NCI-H187 (cell line): Measurements from ENCODE around the gene PRSS56.
"Not testable (repeated sequence)": the region's sequence is repeated elsewhere in the genome, so short reads cannot be mapped to it uniquely, and the experiment has no call there.

Source experiments
- DNase-seq, 2 experiments: peaks; one replicate each; lab custom pipeline; 2025; lab: John Stamatoyannopoulos, UW

The PRSS56 gene

DNA sequence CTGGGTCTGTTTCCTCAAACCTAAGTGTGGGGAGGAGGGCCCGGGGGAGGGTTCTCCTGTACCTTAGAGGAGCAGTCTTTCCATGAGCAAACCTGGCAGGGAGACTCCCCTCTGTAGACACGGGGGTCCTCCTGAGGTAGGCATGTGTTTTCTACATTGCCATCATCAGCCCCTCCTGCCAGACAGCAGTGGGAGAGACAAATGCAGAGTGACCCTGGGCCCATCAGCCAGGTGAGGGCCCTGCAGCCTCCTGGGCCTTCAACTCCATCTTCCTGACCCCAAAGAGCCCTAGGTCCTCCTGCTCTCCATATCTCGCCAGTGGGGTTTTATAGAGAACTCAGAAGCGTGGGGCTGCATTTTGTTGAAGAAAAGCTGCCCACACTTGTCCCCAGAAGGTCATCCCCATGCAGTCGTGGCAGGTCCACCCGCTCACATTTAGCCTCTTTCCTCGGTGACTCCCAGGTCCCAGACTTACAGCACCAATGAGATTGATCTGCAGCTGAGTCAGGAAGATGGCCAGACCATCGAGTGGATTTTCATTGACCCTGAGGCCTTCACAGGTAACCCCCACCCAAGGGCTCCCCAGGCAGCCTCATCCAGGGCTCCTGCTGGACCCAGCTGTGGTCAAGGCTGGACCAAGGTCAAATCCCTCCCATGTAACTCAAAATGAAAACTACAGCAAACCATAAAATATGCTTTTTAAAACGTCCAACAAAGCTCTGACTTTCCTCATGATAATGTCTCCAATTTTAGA is 21.9 kb downstream of the PRSS56 start:
- DNase-seq, result no peak

DNA sequence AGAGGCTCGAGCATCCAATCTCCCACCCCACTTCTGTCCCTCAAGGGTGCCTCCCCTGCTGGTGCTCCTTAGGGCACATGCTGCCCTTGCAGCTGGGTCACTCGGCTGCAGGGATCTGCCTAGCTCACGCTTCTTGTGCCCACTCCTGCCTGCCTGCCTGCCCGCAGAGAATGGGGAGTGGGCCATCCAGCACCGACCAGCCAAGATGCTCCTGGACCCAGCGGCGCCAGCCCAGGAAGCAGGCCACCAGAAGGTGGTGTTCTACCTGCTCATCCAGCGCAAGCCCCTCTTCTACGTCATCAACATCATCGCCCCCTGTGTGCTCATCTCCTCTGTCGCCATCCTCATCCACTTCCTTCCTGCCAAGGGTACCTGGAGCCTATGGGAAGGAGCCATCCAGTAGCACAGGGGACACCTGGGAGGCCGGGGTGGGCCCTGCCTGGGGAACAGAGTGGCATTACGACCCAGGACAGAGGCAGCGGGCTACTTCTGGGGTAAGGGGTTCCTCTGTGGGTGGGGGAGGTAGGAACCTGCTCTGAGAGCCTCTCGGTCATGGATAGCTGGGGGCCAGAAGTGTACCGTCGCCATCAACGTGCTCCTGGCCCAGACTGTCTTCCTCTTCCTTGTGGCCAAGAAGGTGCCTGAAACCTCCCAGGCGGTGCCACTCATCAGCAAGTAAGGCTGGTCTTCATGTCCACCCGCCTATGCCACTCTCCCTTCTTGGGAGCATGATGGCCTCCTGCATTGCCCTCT is 22.7 kb downstream of the PRSS56 start:
- DNase-seq, result no peak

DNA sequence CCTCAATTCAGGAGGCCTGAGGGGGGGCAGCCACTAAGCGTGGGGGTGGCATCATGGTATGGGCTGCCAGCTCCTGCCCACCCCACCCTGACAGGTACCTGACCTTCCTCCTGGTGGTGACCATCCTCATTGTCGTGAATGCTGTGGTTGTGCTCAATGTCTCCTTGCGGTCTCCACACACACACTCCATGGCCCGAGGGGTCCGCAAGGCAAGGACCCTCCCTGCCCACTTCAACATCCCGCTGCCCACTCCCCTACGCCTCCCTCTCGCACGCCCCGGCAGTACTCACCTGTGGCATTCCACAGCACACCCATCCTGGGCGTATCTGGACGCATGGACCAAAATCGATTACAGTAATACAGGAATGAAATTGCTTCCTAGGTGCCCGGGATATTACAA is 23.3 kb downstream of the PRSS56 start:
- no peak for DNase-seq

DNA sequence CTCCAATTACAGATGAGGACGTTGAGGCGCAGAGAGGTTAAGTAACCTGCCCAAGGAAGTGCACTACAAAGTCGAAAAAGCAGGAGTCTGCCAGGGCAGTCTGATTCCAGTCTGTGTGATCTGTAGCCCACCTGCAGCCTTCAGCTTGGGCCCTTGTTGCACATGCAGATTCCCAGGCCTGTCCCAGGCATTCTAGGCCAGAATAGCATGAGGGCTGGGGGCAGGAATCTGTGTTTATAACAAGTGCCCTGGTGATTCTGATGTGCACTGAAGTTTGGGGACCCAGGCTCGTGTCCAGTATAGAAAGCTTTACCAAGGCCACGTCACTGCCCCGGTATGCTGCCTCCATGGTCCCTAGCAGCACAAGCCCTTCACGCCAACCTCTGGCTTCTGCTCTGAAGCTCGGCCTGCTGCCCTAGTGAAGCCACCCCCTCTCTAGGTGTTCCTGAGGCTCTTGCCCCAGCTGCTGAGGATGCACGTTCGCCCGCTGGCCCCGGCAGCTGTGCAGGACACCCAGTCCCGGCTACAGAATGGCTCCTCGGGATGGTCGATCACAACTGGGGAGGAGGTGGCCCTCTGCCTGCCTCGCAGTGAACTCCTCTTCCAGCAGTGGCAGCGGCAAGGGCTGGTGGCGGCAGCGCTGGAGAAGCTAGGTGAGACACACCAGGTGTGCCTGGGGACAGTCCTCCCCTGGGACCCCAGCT is 23.9 kb downstream of the PRSS56 start:
- no peak for DNase-seq

DNA sequence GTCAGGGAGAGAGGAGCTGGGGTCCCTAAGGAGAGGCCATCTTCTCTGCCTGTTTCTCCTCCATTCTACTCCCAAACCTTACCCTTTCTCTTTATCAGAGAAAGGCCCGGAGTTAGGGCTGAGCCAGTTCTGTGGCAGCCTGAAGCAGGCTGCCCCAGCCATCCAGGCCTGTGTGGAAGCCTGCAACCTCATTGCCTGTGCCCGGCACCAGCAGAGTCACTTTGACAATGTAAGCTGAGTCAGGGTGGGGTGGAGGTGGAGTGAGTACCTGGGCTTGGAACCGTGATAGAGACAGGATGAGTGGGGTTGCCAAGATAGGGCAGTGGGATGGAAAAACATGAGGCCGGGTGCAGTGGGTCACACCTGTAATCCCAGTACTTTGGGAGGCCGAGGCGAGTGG is 24.5 kb downstream of the PRSS56 start:
- DNase-seq, result no peak

DNA sequence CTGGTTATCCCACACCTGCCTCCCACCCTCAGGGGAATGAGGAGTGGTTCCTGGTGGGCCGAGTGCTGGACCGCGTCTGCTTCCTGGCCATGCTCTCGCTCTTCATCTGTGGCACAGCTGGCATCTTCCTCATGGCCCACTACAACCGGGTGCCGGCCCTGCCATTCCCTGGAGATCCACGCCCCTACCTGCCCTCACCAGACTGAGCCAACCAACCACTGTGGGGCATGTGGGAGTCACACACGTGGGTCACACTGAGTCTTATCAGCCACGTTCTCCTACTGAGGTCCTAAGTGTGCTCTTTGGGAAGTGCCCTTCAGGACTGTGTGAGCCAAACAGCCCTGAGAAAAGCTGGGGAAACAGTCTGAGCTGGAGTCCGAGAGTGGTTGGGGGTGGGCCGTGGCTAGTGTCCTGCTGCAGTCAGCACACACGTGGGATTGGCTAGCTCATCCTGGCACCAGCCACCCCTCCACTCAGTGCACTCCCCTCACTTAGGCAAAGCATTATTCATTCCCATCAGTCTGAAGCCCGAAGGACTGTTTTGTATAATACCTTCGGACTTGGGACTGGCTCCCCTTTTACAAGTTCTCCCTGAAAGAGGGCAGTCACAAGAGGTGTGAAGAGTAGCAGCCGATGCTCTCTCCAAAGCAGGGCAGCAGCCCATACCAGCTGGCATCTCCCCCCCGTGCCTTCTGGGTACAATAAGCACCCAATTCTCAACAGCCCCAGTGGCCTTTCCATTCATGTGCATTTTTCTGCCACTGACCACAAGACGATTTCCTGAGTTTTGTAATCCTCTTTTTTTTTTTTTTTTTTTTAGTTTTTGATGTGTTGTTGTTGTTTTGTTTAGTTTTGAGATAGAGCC is 25.6 kb downstream of the PRSS56 start:
- DNase-seq, result no peak

DNA sequence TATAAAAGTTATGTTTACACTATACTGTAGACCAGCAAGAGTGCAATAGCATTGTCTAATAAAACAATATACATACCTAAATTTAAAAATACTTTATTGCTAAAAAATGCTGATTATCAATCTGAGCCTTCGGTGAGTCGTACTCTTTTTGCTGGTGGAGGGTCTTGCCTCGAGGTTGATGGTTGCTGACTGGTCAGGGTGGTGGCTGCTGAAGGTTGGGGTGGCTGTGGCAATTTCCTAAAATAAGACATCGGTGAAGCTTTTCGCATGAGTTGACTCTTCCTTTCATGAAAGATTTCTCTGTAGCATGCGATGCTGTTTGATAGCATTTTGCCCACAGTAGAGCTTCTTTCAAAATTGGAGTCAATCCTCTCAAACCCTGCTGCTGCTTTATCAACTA is 27.8 kb downstream of the PRSS56 start:
- DNase-seq, result no peak

DNA sequence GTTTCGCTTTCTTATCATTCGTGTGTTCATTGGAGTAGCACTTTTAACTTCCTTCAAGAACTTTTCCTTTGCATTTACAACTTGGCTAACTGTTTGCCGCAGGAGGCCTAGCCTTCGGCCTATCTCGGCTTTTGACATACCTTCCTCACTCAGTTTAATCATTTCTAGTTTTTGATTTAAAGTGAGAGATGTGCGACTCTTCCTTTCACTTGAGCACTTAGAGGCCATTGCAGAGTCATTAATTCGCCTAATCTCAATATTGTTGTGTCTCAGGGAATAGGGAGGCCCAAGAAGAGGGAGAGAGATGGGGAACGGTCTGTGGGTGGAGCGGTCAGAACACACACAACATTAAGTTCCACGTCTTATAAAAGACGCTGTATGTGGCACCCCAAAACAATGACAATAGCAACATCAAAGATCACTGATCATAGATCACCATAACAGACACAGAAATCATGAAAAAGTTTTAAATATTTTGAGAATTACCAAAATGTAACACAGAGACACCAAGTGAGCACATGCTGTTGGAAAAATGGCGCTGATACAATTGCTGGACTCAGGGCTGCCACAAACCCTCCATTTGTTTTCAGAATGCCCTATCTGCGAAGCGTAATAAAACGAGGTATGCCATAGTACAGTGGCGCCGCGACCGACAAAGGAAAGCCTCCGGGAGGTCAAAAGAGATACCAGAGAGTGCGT is 29.6 kb downstream of the PRSS56 start:
- DNase-seq, result no peak

DNA sequence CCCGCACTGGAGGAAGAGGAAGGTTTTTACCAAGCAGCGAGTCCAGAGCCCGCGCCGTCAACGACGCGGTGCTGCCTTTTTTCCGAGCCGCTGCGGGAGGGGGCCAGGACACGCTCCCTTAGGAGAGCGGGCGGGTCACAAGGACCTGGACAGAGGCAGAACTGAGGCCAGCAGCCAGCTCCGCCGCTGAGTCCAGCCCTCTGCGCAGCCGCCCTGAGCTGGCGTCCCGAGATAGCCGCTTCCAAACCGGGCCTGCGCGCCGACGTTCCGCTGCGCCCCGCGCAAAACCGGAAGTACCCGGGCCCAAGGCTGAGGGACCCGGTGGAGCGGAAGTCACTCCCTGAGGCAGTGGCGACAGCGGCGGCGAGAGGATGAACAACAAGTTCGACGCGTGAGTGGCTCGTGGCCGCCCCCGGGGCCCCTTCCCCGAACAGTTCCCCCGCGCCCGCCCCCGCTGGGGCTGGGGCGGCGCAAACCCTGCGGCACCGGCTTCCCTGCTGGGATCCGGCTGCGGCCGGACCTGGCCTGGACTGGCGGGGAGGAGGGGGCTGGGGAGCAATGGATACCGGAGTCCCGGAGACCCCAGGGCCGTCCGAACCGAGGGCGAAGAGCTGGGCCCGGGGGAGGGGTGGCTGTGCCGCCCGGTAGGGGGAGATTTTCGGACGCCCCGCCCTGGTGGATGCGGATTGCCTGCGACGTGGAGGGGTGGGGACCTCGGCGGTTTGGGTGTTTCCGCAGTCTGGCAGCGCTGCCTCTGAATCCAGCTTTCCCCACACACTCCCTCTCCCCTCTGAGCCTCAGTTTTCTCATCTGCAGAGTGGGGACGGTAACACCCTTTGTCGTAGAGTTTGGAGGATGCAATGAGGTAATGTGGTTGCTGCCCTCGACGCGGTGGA is 30.4 kb downstream of the PRSS56 start, which contains the start of the genes EIF4E2 and TIGD1:
EIF4E2 (plus strand) TSS at position 336 of the 896 bp plus-strand sequence; CDS start at position 372, 36 bp downstream.
TIGD1 (minus strand) TSS at position 204 of the 896 bp plus-strand sequence. CDS start 675 bp downstream, outside the sequence.
- DNase-seq, result peak; percentile 14 to 71

DNA sequence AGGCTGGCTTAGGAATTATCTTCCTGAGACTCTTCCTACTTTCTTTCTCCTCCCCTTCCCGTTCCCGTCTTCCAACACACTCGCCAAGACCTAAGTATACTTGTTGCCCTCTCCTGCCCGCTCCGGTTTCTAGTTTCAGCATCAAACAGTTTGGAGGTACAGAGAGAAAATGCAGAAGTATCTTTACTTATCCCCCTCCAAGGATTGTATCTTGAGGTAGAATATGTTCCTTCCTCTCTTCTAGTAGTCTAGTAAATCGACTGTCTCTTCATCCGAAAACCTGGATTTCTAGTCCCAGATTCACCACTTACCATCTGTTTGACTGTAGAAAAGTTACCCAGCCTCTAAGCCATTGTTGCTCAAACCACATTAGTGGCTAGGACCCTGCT is 31.1 kb downstream of the PRSS56 start:
- no peak for DNase-seq

DNA sequence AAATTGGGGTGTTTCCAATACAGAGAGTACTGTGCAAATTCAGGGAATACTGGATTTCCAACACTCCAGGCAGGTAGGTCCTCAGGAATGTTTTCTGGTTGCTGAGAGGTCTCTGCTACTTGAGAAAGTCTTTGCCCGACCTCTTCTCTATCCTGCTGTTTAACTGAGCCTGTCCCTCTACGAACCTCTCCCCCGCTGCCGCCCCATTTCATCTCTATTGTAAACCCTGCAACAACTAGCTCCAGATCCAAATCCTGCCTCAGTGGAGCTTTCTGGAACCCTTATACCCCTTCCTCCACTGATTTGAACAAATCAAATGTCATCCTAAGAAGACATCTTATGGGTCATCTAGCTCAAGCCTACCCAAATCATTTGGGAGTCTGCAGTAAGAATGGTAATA is 31.6 kb downstream of the PRSS56 start:
- DNase-seq, result no peak

DNA sequence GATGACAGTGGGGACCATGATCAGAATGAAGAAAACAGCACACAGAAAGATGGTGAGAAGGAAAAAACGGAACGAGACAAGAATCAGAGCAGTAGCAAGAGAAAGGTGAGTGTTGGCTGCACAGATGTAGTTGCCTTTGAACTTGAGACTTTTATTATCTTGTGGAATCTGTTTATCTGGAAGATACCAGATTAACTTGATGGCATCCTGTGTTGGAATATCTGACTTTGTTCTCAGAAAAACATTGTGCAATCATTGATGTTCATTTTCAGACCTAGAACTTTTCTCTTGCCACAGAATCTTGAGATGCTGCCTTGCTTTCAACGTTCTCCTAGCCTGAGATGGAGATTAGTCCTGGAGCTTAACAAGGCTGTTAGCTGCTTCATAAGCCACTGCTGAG is 36.2 kb downstream of the PRSS56 start:
- DNase-seq, result no peak

DNA sequence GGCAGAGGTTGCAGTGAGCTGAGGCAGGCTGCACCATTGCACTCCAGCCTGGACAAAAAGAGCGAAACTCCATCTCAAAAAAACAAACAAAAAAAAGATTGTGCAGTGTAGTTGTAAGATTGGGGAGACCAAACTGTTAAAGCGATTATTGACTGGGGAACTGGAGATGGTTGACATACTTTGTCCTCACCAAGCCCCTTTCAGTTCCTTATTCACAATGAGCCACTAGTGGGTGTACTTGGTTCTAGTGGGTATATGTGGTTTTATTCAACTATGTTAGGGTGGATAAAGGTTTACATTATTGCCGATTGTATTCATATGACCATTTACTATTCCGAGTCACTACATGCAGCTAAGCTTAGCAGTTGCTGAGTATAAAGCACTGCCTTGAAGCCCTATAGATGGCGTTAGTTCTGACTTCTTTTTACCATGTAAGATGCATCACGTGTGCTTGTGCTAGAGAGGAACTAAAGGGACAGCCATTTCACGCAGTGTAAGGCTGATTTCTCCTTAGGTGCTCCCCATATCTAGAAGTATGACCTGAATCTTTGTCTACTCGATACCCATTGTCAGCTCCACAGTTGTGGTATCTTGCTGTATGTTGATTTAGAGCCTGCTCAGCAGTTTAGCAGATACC is 42.4 kb downstream of the PRSS56 start:
- no peak for DNase-seq

DNA sequence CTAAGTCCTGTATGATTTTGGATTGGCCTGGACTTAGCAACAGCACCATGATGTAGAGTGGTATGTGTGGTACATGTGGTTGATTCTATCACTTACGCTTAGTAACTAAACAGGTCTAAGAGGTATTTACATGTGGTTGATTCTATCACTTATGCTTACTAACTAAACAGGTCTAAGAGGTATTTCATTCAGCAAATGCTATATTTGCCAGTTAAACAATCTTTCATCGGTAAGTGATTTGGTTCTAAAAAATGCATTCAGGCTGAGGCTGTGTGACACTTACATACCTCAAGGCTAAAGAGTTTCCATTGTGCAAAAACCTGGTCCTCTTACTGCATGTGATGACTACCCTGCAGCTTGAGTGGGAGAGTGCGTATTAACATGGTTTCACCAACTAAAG is 43.4 kb downstream of the PRSS56 start:
- DNase-seq, result no peak

DNA sequence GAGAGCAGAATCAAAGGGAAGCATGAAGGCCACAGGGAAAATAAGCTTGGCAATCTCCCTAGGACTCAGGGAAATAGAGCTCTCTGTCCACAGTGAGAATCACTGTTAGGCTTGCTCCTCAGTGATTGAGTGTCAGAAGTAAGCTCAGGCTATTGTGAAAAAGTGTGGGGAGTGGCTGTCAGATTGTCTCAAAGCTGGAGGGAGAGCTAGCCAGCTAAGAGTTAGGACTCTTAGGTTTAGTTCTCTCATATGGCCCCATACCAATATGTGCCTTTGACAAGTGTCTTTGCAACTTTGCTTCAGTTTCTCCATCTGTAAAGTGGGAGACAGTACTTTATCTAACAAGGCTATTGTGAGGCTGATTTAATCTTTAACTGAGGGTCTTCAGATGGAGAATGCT is 47.5 kb downstream of the PRSS56 start:
- DNase-seq, result no peak

DNA sequence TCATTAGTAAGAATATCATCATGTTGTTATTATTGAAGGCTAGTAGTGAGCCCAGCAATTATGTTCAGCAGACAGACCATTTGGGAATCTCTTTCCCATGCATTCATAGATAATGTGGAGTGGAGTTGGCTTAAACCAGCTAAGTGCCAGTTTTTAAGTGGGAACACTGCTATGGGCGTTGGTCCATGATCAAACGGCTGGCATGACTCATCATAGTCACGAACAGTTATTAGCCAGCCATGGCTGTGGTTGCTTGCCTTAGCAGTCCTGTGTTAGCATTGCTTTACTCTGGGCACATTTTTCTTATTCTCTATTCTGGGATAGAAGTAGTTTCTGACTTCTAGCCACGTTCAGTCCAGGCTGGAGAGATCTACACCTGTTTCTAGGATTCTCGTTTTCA is 48.0 kb downstream of the PRSS56 start:
- no peak for DNase-seq

DNA sequence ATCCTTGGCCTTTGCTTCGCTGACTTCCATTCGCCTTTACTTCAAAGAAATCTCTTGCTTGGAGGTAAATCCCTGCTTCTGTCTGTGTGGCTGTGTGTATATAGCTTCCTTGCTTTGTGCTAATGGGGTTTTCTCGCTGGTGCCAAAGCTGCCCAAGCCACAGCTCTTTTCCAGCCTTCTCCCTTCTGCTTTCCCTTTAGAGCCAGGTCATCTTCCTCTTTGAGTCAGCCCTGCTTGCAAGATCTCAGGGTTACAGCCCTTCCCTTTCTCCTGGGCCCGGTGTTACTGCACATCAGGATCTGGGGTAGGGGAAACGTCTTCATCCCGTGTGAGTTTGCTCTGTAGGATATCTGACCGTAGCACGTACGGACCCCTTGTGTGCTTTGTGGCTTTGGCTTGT is 49.4 kb downstream of the PRSS56 start:
- no peak for DNase-seq

DNA sequence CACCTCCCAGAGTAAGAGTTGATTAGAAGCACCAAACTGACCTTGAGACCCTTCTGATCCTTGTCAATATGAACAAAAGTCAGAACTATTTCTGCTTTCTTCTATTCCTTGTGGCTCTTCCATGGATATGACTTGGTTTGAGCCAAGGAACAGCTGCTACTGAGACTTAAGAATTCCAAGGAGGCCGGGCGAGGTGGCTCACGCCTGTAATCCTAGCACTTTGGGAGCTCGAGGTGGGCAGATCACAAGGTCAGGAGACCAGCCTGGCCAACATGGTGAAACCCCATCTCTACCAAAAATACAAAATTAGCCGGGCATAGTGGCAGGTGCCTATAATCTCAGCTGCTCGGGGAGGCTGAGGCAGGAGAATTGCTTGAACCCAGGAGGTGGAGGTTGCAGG is 50.3 kb downstream of the PRSS56 start:
- DNase-seq, result not testable (repeated sequence)

DNA sequence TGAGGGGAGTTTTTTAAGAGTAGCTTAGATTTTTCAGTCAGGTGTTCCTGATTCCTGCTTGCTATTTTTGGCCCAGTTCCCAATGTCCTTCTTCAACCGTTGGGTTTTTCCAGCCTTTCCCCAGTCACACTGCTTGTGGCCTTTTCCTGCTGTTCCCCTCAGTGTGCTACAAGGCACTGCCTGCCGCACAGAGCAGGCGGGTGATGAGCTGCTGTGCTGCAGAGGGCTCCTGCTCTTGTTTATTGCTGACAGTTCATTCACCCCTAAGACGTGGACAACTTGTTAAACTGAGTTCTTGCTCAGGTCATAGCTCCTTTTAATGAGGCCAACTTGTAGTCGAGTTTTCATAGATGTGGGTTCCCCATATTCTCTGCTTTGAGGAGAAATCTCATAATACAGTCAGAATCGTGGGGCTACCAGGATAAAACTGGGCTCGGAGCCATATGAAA is 50.9 kb downstream of the PRSS56 start:
- DNase-seq, result no peak

DNA sequence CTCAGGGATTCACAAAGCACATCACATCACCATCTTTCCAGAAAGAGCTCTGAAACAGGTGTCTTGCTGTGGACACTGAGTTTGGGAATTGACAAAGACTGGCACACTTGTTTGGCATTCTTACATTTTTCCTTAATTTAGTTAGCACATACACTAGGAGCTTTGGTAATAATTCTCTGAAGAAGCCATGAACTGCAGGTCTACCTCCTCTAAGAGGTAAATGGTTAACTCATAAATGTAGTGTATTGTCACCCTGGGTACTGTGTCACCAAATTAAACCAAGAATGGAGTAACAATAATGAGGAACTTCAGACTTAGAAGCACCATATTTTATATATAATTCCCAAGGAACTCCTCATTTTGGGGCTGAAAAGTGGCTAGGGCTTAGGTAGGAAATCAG is 52.9 kb downstream of the PRSS56 start:
- no peak for DNase-seq
